Vagina (tissue), 2 donors: ENCODE results near the gene KCNIP4. TPM values are rescaled to one million over a fixed set of nuclear protein-coding genes. Genes with fewer than 3 reads are reported as not detected.

ENCODE experiments used
- DNase-seq, 2 donors: peaks; one replicate each; pipeline ENCODE4 v3.0.0-alpha.2; 2017; ENCODE audit errors: extremely low spot score in 2 of 2
- H3K27ac ChIP-seq: fragments of 200-600 bp; sonication (generic); one replicate; pipeline ENCODE4 v1.5.1; 2019
- H3K27me3 ChIP-seq: fragments of 200-600 bp; sonication (generic); one replicate; pipeline ENCODE4 v1.5.1; 2019
- H3K36me3 ChIP-seq, 2 donors: fragments of 200-600 bp; sonication (generic); one replicate each; pipeline ENCODE4 v1.5.1; 2017 to 2019
- H3K4me1 ChIP-seq: fragments of 200-600 bp; sonication (generic); one replicate; pipeline ENCODE4 v1.5.1; 2019
- H3K4me3 ChIP-seq, 2 donors: fragments of 200-600 bp; sonication (generic); 1 replicate in 1 of 2; 2 replicates in 1 of 2; pipeline ENCODE4 v1.5.1; 2016 to 2019
- H3K9me3 ChIP-seq: fragments of 200-600 bp; sonication (generic); one replicate; pipeline ENCODE4 v1.5.1; 2019
- POLR2A ChIP-seq, 2 donors: fragments of 450-650 bp; IDR thresholded peaks; one replicate each; pipeline ENCODE4 v1.6.1; 2017; ENCODE audit warnings: antibody characterized with exemption in 2 of 2, mild to moderate bottlenecking in 2 of 2, moderate library complexity in 2 of 2
- POLR2AphosphoS5 ChIP-seq, 2 donors: sonication (generic); formaldehyde crosslinking; IDR thresholded peaks; one replicate each; pipeline ENCODE4 v1.9.0; 2017; ENCODE audit warnings: antibody characterized with exemption in 2 of 2, mild to moderate bottlenecking in 2 of 2, low read depth in 1 of 2; ENCODE audit not compliant: insufficient read depth in 1 of 2
- intact Hi-C: fragments of 100-400 bp; cut with DNase I; formaldehyde crosslinking; loops from one replicate; pipeline ENCODE4 v1.15.1; 2023
- total RNA-seq: library from RNA; depleted of rRNA; stranded (reverse); fragments of >200 nt; gene quantifications from one replicate; pipeline ENCODE4 v1.2.3, GENCODE V29; 2016
- TF ChIP-seq, protein P1 (sequence below), 3 experiments: fragments of 450-650 bp in 2 of 3; fragments of 200-600 bp in 1 of 3; sonication (generic) in 1 of 3; IDR thresholded peaks; one replicate each; pipeline ENCODE4 v1.5.1; 2017 to 2019; ENCODE audit warnings: antibody characterized with exemption in 3 of 3, mild to moderate bottlenecking in 2 of 3, moderate library complexity in 2 of 3

The KCNIP4 gene
- total RNA-seq, 1 donor from 2014 or later, result not detected

DNA sequence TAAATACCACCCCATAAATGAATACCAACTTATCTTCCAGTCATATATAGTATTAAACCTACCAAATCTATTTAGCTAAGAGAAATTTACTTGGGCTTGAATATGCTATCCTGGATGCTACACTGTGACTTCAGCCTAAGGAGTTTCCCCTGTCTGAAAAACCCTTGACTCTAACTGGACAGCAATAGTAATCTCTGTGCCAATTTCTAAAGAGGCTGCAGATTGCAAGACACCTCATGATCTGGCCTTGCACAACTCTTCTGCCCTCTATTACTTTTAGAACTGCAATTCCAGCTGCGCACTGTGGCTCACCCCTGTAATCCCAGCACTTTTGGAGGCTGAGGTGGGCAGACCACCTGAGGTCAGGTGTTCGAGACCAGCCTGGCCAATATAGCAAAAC, 371.5 kb downstream of the KCNIP4 start:
- H3K9me3 ChIP-seq, result no peaks in the 10 kb centered on the region
- no peaks in the 10 kb centered on the region for H3K4me1 ChIP-seq
- no peak for TF ChIP-seq POLR2A (IDR thresholded peaks at IDR 0.05)
- TF ChIP-seq POLR2AphosphoS5 (IDR thresholded peaks at IDR 0.05; ENCODE audit: insufficient read depth in 1 of 2, low read depth in 1 of 2), result no peak
- no peak for DNase-seq
- no peaks in the 10 kb centered on the region for H3K36me3 ChIP-seq
- no peak overlapping the region for H3K27ac ChIP-seq
- intact Hi-C loops, result no loop called here
- H3K27me3 ChIP-seq, result no peaks in the 10 kb centered on the region
- H3K4me3 ChIP-seq, result no peak overlapping the region

GRCh38 chr4:21571100-21571499, 377.5 kb downstream of the KCNIP4 start:
- Histone ChIP-seq H3K4me3 (no peak overlapping the region), H3K27ac (no peak overlapping the region), H3K9me3 (no peaks in the 10 kb centered on the region), H3K4me1 (no peaks in the 10 kb centered on the region), H3K27me3 (no peaks in the 10 kb centered on the region), H3K36me3 (no peaks in the 10 kb centered on the region)
- intact Hi-C loops, result no loop called here
- TF ChIP-seq POLR2AphosphoS5 (IDR thresholded peaks at IDR 0.05; ENCODE audit: insufficient read depth in 1 of 2, low read depth in 1 of 2) (no peak), POLR2A (IDR thresholded peaks at IDR 0.05) (no peak)
- TF ChIP-seq, protein P1, sequence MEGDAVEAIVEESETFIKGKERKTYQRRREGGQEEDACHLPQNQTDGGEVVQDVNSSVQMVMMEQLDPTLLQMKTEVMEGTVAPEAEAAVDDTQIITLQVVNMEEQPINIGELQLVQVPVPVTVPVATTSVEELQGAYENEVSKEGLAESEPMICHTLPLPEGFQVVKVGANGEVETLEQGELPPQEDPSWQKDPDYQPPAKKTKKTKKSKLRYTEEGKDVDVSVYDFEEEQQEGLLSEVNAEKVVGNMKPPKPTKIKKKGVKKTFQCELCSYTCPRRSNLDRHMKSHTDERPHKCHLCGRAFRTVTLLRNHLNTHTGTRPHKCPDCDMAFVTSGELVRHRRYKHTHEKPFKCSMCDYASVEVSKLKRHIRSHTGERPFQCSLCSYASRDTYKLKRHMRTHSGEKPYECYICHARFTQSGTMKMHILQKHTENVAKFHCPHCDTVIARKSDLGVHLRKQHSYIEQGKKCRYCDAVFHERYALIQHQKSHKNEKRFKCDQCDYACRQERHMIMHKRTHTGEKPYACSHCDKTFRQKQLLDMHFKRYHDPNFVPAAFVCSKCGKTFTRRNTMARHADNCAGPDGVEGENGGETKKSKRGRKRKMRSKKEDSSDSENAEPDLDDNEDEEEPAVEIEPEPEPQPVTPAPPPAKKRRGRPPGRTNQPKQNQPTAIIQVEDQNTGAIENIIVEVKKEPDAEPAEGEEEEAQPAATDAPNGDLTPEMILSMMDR (IDR thresholded peaks at IDR 0.05), result no peak
- no peak for DNase-seq

DNA sequence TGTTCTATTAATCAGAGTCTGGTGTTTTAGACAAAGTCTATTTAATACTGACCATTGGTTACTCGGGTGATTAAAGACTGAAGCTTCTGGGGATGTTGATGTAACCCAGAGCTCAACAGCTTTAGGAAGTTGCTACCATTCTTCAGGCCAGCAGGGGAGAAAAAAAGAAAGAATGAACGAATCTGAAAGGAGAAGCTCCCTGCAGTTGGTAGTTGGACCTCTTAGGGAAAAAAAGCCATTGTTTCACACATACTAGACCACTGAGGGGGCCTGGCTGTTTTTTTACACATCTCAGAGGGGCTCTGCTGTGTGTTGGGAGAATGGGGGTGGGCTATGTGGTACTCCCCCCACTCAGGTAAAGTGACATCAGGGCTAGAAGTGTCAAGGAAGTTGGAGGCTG, 378.9 kb downstream of the KCNIP4 start:
- Histone ChIP-seq H3K9me3 (no peaks in the 10 kb centered on the region), H3K4me1 (no peaks in the 10 kb centered on the region), H3K4me3 (no peak overlapping the region), H3K27ac (no peak overlapping the region), H3K27me3 (no peaks in the 10 kb centered on the region), H3K36me3 (no peaks in the 10 kb centered on the region)
- DNase-seq, result no peak
- intact Hi-C loops, result no loop called here
- TF ChIP-seq POLR2A (IDR thresholded peaks at IDR 0.05), result no peak

DNA sequence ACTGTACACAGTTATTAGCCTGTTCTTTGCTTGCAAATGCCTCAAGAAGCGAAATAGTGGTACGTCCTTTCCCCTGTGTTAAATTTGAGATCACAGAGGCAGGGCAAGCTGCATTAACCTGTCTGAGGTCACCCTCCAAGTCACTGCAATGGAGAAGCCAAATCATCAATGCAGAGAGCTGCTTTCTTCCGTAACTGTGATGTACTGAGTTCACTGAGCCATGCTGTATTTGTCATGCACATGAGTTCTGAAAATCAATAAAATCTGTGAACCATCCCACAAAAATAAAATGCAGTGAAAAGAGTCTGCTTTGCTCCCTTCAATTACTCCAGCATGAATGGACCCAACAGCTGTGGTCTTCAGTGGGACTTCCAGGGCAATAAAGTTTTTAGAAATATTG, 393.5 kb downstream of the KCNIP4 start:
- Histone ChIP-seq H3K9me3 (no peaks in the 10 kb centered on the region), H3K27ac (no peak overlapping the region), H3K4me3 (no peak overlapping the region), H3K36me3 (no peaks in the 10 kb centered on the region), H3K4me1 (peaks cover 14% of the 10 kb centered on the region), H3K27me3 (no peaks in the 10 kb centered on the region)
- DNase-seq, result no peak
- no peak for TF ChIP-seq POLR2A (IDR thresholded peaks at IDR 0.05)
- TF ChIP-seq, protein P1 (IDR thresholded peaks at IDR 0.05), result no peak
- TF ChIP-seq POLR2AphosphoS5 (IDR thresholded peaks at IDR 0.05; ENCODE audit: insufficient read depth in 1 of 2, low read depth in 1 of 2), result no peak
- intact Hi-C loops, result no loop called here

- TF ChIP-seq, protein P1 (IDR thresholded peaks at IDR 0.05), result no peak
- TF ChIP-seq POLR2A (IDR thresholded peaks at IDR 0.05), result no peak
- no peak for TF ChIP-seq POLR2AphosphoS5 (IDR thresholded peaks at IDR 0.05; ENCODE audit: insufficient read depth in 1 of 2, low read depth in 1 of 2)
- Histone ChIP-seq H3K27ac (no peak overlapping the region), H3K4me3 (no peak overlapping the region), H3K9me3 (no peaks in the 10 kb centered on the region), H3K36me3 (no peaks in the 10 kb centered on the region), H3K27me3 (no peaks in the 10 kb centered on the region), H3K4me1 (peaks cover 14% of the 10 kb centered on the region)
- intact Hi-C loops, result no loop called here
- DNase-seq, result no peak
Measured at GRCh38 chr4:21554500-21554899, 394.1 kb downstream of the KCNIP4 start.

- Histone ChIP-seq H3K27me3 (no peaks in the 10 kb centered on the region), H3K36me3 (no peaks in the 10 kb centered on the region), H3K9me3 (no peaks in the 10 kb centered on the region), H3K27ac (no peak overlapping the region), H3K4me1 (peaks cover 14% of the 10 kb centered on the region), H3K4me3 (no peak overlapping the region)
- intact Hi-C loops, result no loop called here
- TF ChIP-seq POLR2A (IDR thresholded peaks at IDR 0.05) (no peak), POLR2AphosphoS5 (IDR thresholded peaks at IDR 0.05; ENCODE audit: insufficient read depth in 1 of 2, low read depth in 1 of 2) (no peak)
- TF ChIP-seq, protein P1 (IDR thresholded peaks at IDR 0.05), result no peak
- no peak for DNase-seq
Measured at GRCh38 chr4:21554066-21554465, 394.5 kb downstream of the KCNIP4 start.
